GM21526 (cell line): ENCODE data around the gene GNB5.

Experiments
- ATAC-seq: cut with Tn5 transposase; IDR thresholded peaks from one replicate; pipeline ENCODE4 v1.9.1; 2021; ENCODE audit warnings: moderate library complexity; ENCODE audit not compliant: unreplicated experiment, low FRiP score

Gene GNB5

DNA sequence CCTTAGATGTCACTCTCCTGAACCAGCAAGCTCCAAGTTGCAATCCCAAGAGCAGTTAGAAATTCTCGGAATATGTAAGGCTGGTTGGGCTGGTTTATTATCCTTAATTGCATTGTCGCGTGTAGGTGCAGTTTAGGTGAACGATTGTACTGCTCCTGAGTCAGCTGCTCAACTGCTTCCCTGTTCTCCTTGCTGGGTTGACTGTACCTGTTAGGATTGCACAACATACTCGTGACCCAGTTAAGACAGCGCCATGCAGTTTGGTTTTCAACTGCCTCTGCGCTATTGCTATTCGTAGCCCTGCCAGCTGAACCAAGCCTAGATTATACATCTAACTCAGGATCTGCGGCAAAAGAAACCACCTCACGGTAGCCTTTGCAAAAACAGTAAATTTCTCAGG, 119.6 kb downstream of the GNB5 start:
- no peak for ATAC-seq

DNA sequence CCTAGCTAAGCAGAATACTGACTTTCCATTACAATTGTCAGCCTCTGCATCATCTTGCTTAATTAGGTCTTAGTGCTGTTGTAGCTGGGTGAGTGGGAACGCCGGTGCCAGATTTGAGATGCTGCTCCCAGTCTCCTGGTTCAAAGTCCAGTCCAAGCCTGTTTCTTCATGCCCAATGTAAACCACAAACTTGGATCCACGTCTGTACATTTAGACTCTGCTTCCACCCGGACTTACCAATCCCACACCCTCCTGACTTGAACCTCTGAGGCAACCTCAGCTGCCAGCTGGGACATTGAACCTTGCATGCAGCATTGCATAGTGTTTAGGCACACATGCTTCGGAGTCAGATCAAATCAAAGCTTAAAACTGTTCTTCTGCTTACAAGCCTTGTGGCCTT, 121.6 kb downstream of the GNB5 start:
- no peak for ATAC-seq

DNA sequence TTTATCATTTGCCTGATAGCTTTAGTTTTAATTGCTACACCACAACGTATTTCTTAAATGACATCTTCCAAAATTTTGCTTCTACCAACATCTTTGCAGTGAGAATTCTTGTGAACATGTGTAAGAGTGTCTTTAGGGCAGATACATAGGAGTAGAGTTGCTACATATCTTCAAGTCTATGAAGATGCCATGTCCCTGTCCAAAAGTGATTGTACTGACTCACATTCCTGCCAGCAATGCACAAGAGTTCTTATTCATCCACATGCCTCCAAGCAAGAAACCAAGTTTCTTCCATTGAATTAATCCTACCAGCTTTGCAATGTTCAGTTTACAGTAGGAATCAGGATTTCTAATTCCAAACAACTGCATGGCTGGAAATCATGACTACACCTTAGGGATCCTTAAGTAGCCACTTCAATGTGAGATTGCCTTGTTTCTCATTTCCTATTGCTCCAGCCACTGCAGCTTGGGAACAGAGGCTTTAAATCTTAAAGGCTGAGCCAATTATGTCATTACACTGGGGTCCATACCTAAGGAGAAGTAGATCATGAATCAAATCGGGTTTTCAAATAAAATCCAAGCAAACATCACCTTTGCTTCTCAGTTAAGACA, 123.1 kb downstream of the GNB5 start:
- ATAC-seq: no peak

DNA sequence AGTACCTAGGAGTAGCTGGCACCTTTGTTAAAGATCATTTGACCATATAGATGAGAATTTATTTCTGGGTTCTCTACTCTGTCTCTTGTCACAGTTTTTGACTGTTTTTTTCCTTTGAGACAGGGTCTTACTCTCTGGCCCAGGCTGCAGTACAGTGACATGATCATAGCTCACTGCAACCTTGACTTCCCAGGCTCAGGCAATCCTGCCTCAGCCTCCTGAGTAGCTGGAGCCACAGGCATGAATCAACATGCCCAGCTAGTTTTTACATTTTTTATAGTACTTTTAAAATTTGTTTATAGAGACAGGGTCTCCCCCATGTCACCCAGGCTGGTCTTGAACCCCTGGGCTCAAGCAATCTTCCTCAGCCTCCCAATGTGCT, 123.7 kb downstream of the GNB5 start:
- ATAC-seq: no peak

DNA sequence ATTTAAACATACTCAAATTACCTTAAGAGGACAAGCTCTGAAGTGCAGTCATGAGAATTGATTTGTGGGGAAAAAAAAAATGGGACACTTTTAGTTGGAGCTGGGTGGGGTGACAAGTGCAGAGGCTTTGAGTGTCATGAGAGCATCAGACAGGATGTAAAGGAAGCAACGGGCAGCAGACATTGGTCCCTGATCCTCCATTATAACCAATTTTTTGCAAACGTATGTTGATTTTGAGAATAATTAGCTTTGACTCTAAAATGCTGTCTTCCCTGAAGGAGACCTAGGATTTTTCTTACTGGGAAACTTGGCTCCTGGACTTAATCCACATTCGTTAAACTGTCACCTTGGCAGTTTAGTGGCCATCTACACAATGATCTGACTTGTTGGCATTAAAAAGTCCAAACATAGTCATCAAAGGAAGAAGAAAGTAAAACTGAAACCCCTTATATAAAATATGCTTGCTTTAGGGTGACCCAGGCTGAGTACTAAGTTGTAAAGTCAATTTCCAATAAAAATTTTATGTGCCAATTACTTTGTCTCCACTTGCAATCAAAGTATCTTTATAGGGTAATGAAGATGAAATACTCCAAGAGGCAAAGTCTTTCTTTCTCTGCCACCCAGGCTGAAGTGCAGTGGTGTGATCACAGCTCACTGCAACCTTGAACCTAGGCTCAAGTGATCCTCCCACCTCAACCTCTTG, 124.2 kb downstream of the GNB5 start:
- ATAC-seq: no peak
